MCF 10A (cell line): ENCODE measurements around the gene CSHL1. TPM values are rescaled to one million over a fixed set of nuclear protein-coding genes. Genes with fewer than 3 reads are reported as not detected.

ENCODE experiments used
- BruUV-seq: library from RNA; stranded (reverse); fragments of 400-500 nt; replicated peaks from 2 replicates; lab custom pipeline; 2021; lab: Mats Ljungman, UMichigan
- CTCF ChIA-PET: fragments of 300-600 bp; sonication (Branson Sonifier 250); formaldehyde crosslinking; extraction: SDS; loops from one replicate; lab custom pipeline; 2021; ENCODE audit warnings: antibody characterized with exemption, inconsistent platforms; lab: Yijun Ruan, JAX
- POLR2A ChIA-PET: fragments of 300-600, 350-650 bp; sonication (Branson Sonifier 250); formaldehyde crosslinking; extraction: SDS; loops from one replicate; lab custom pipeline; 2020; ENCODE audit warnings: antibody characterized with exemption, inconsistent platforms; lab: Yijun Ruan, JAX
- DNase-seq: peaks from one replicate; pipeline ENCODE4 v3.0.0-alpha.2; 2018; ENCODE audit not compliant: unreplicated experiment
- H3K27ac Mint-ChIP-seq: one replicate; pipeline ENCODE4 v1.8.0; 2022; ENCODE audit warnings: mild to moderate bottlenecking, low read depth, mixed read lengths; ENCODE audit not compliant: unreplicated experiment
- H3K27me3 Mint-ChIP-seq: one replicate; pipeline ENCODE4 v1.8.0; 2022; ENCODE audit warnings: mixed read lengths; ENCODE audit not compliant: insufficient read depth, unreplicated experiment
- H3K36me3 Mint-ChIP-seq: one replicate; pipeline ENCODE4 v1.8.0; 2022; ENCODE audit warnings: mild to moderate bottlenecking, moderate library complexity, mixed read lengths; ENCODE audit not compliant: insufficient read depth, unreplicated experiment
- H3K4me1 Mint-ChIP-seq: one replicate; pipeline ENCODE4 v1.8.0; 2022; ENCODE audit warnings: mixed read lengths; ENCODE audit not compliant: insufficient read depth, unreplicated experiment
- H3K4me3 Mint-ChIP-seq: one replicate; pipeline ENCODE4 v1.8.0; 2022; ENCODE audit warnings: mild to moderate bottlenecking, moderate library complexity, mixed read lengths; ENCODE audit not compliant: unreplicated experiment
- H3K9me3 Mint-ChIP-seq: one replicate; pipeline ENCODE4 v1.8.0; 2022; ENCODE audit warnings: mixed read lengths; ENCODE audit not compliant: unreplicated experiment
- intact Hi-C: fragments of 100-400 bp; cut with micrococcal nuclease; formaldehyde crosslinking; loops from 2 replicates; pipeline ENCODE4 v1.14.1; 2022
- total RNA-seq: library from RNA; stranded (reverse); gene quantifications from 2 replicates; pipeline ENCODE4 v1.2.3, GENCODE V29; 2022
- TF ChIP-seq, protein P1 (sequence below): fragments of 200-600 bp; IDR thresholded peaks from one replicate; pipeline ENCODE4 v1.8.0; 2022; ENCODE audit warnings: antibody characterized with exemption, mild to moderate bottlenecking; ENCODE audit not compliant: unreplicated experiment

Gene CSHL1
- total RNA-seq, 1 experiment from 2014 or later, result not detected

DNA sequence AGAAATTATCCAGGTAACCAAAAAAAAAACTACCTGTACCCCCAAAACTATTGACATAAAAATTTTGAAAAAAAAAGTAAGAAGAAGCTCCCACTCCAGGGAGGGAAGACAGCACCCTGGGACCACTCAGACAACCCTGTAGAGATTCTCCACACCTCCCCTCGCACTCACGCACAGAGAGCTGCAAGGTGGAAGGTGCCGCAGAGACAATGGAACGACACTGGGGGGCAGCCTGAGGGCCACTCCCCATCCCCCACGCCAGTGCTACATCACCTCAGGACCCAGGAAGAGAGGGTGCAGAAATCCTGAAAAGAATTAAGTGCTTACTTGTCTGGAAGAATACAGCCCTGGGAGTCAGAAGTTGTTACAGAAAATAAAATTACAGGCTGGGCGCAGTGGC is 26.3 kb upstream of the CSHL1 start:
- BruUV-seq, result no TSS peak
- Mint-ChIP-seq H3K9me3 (no peaks in the 10 kb centered on the region), H3K36me3 (no peaks in the 10 kb centered on the region), H3K4me3 (no peak overlapping the region), H3K27ac (no peak overlapping the region), H3K27me3 (peaks cover 12% of the 10 kb centered on the region), H3K4me1 (no peaks in the 10 kb centered on the region)
- no peak for DNase-seq
- TF ChIP-seq, protein P1, sequence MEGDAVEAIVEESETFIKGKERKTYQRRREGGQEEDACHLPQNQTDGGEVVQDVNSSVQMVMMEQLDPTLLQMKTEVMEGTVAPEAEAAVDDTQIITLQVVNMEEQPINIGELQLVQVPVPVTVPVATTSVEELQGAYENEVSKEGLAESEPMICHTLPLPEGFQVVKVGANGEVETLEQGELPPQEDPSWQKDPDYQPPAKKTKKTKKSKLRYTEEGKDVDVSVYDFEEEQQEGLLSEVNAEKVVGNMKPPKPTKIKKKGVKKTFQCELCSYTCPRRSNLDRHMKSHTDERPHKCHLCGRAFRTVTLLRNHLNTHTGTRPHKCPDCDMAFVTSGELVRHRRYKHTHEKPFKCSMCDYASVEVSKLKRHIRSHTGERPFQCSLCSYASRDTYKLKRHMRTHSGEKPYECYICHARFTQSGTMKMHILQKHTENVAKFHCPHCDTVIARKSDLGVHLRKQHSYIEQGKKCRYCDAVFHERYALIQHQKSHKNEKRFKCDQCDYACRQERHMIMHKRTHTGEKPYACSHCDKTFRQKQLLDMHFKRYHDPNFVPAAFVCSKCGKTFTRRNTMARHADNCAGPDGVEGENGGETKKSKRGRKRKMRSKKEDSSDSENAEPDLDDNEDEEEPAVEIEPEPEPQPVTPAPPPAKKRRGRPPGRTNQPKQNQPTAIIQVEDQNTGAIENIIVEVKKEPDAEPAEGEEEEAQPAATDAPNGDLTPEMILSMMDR, result no peak
- CTCF ChIA-PET, result interaction anchor here (0.6 to 2.2 kb wide), 4 partner anchors 12 to 52 kb away, joined by 3 to 6 read pairs (median 4); partner anchors contain the start of gene GH1
- intact Hi-C loops, result no loop called here
- POLR2A ChIA-PET, result no interaction called here

DNA sequence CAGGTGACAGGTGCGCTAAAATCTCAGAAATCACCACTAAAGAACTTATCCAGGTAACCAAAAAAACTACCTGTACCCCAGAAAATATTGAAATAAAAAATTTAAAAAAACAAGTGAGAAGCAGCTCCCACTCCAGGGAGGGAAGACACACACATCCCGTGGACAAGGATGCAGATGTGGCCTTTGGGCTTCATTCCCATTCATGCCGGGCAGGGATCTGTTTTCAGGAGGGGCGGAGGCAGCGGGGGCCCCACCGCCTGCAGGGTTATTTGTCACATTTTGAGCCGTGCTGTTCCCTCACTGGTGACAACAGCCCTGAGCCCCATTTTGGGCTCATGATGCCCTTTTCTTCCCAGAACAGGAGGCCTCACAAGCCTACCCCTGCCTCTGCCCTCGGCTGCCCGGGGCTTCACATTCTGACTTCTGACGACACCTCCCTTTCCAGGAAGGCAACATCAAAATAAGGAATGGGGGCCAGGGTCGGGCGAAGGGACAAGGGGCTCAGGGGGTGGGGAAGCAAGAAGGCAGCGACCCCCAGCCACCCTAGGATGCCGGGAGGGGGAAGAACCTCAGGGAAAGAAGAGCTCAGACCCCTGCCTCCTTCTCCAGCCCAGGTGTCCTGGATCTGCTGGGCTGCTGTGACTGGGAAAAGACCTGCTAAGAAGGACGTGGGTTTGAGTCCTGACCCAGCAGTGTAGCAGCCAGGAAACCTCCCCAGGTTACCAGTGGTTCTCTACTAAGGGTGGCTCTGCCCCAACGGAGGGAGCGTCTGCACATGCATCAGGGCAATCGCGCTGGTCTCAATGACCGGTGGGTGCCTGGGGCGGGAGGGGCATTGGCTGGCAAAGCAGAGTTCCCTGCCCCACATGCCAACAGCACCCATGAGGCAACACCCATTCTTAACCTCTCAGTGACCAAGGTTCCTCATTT is 23.4 kb upstream of the CSHL1 start:
- TF ChIP-seq, protein P1, result no peak
- H3K27ac Mint-ChIP-seq, result no peak overlapping the region
- no peaks in the 10 kb centered on the region for H3K9me3 Mint-ChIP-seq
- CTCF ChIA-PET, result interaction anchor here (1.5 to 3.5 kb wide), 3 partner anchors 15 to 199 kb away, joined by 4 to 21 read pairs (median 5); partner anchors contain the start of gene GH1
- DNase-seq, result no peak
- H3K36me3 Mint-ChIP-seq, result no peaks in the 10 kb centered on the region
- H3K4me3 Mint-ChIP-seq, result no peak overlapping the region
- H3K4me1 Mint-ChIP-seq, result no peaks in the 10 kb centered on the region
- POLR2A ChIA-PET, result no interaction called here
- intact Hi-C loops, result no loop called here
- peaks cover 12% of the 10 kb centered on the region for H3K27me3 Mint-ChIP-seq
- BruUV-seq, result no TSS peak

DNA sequence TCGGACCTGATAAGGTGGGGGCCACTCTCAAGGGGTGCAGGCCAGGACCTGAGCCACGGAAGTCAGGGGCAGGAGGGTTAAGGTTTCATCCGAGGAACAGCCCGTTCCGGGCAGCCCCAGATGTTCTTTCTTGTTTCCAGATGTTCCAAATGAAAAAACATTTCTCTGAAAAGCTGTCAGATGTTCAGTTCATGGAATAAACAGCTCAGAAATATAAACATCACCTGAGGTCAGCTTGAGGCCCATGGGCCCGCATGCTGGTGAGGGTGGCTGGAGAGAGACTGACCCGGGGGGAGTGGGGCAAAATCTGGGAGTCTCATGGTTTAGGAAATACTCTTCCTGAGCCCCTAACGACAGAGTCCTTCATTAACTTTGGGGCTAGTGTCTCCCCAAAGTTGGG is 22.5 kb upstream of the CSHL1 start:
- intact Hi-C loops, result no loop called here
- POLR2A ChIA-PET, result no interaction called here
- Mint-ChIP-seq H3K27ac (no peak overlapping the region), H3K4me3 (no peak overlapping the region), H3K4me1 (no peaks in the 10 kb centered on the region), H3K9me3 (no peaks in the 10 kb centered on the region), H3K36me3 (no peaks in the 10 kb centered on the region), H3K27me3 (peaks cover 12% of the 10 kb centered on the region)
- BruUV-seq, result no TSS peak
- TF ChIP-seq, protein P1, result no peak
- DNase-seq, result no peak
- CTCF ChIA-PET, result interaction anchor here (1.5 to 3.5 kb wide), 3 partner anchors 14 to 200 kb away, joined by 4 to 21 read pairs (median 5); partner anchors contain the start of gene GH1

DNA sequence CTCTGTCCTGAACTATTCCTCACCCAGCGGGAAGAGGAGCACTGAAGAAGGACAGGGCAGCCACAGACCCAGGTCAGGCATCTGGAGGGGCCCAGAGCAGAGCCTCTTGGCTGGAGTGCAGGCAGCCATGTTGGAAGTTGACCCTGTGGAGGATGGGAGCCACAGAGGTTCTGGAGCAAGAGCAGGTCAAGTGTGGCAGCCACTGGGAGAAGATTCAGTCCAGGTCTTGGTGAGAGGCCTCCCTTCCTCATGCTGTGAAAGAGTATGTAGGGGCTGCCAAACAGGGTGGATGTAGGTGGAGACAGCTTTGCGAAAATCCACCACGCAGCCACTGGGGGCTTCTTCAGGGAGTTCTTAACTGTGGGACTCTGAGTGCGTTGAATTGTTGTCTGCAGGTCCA is 21.7 kb upstream of the CSHL1 start:
- Mint-ChIP-seq H3K4me1 (no peaks in the 10 kb centered on the region), H3K36me3 (no peaks in the 10 kb centered on the region), H3K9me3 (no peaks in the 10 kb centered on the region), H3K27me3 (peaks cover 12% of the 10 kb centered on the region), H3K27ac (no peak overlapping the region), H3K4me3 (no peak overlapping the region)
- CTCF ChIA-PET, result interaction anchor here (0.6 to 3.5 kb wide), 3 partner anchors 13 to 370 kb away, joined by 4 to 21 read pairs (median 5); partner anchors contain the start of gene GH1
- intact Hi-C loops, result no loop called here
- POLR2A ChIA-PET, result interaction anchor here (0.6 kb wide), 1 partner anchor 91 kb away, joined by 4 read pairs; no protein-coding TSS in a partner anchor
- no peak for DNase-seq
- no TSS peak for BruUV-seq
- TF ChIP-seq, protein P1, result no peak
